PC-9 (cell line): ENCODE results near the gene CDPF1. TPM values are rescaled to one million over a fixed set of nuclear protein-coding genes. Genes with fewer than 3 reads are reported as not detected.

Experiments used
- BruUV-seq: library from RNA; stranded (reverse); fragments of 400-500 nt; replicated peaks from 2 replicates; lab custom pipeline; 2021; lab: Mats Ljungman, UMichigan
- CTCF ChIA-PET: fragments of 300-600 bp; sonication (Branson Sonifier 250); formaldehyde crosslinking; loops from one replicate; lab custom pipeline; 2022; ENCODE audit warnings: antibody characterized with exemption; lab: Charles Lee
- POLR2A ChIA-PET: fragments of 300-600 bp; sonication (Branson Sonifier 250); formaldehyde crosslinking; loops from one replicate; lab custom pipeline; 2022; ENCODE audit warnings: antibody characterized with exemption; ENCODE audit not compliant: unreplicated experiment; lab: Charles Lee
- DNase-seq, 2 experiments: peaks; one replicate each; pipeline versions ENCODE4 v3.0.0 to v3.0.0-alpha.2; 2015 to 2022; ENCODE audit warnings: mixed read lengths in 1 of 2
- H2AFZ ChIP-seq: fragments of 200-600 bp; sonication (generic); 2 replicates; pipeline ENCODE4 v1.8.1; 2017; ENCODE audit warnings: antibody characterized with exemption
- H3F3A ChIP-seq: fragments of 200-600 bp; sonication (generic); 2 replicates; pipeline ENCODE4 v1.8.1; 2017; ENCODE audit warnings: antibody characterized with exemption, mild to moderate bottlenecking, low read depth; ENCODE audit not compliant: insufficient read depth
- H3K27ac ChIP-seq: fragments of 200-600 bp; sonication (generic); 2 replicates; pipeline ENCODE4 v1.6.1; 2016; ENCODE audit warnings: mixed run types
- H3K27me3 ChIP-seq: fragments of 200-600 bp; sonication (generic); 2 replicates; pipeline ENCODE4 v1.6.1; 2016; ENCODE audit warnings: low read depth, mixed run types; ENCODE audit not compliant: insufficient read depth
- H3K36me3 ChIP-seq: fragments of 200-600 bp; sonication (generic); 2 replicates; pipeline ENCODE4 v1.6.1; 2016; ENCODE audit warnings: low read depth, mixed run types
- H3K4me1 ChIP-seq: fragments of 200-600 bp; sonication (generic); replicated peaks from 2 replicates; pipeline ENCODE4 v1.6.1; 2016; ENCODE audit warnings: mixed run types; ENCODE audit not compliant: insufficient read depth
- H3K4me2 ChIP-seq: fragments of 200-600 bp; sonication (generic); 2 replicates; pipeline ENCODE4 v1.6.1; 2017; ENCODE audit warnings: mixed run types
- H3K4me3 ChIP-seq: fragments of 200-600 bp; sonication (generic); 2 replicates; pipeline ENCODE4 v1.6.1; 2016; ENCODE audit warnings: mixed run types
- H3K79me2 ChIP-seq: fragments of 200-600 bp; sonication (generic); 2 replicates; pipeline ENCODE4 v1.6.1; 2017; ENCODE audit warnings: low read depth, mixed run types
- H3K9me2 ChIP-seq: fragments of 200-600 bp; sonication (generic); 2 replicates; pipeline ENCODE4 v1.8.1; 2017; ENCODE audit warnings: mild to moderate bottlenecking; ENCODE audit not compliant: insufficient read depth
- H3K9me3 ChIP-seq: fragments of 200-600 bp; sonication (generic); 2 replicates; pipeline ENCODE4 v1.8.1; 2016; ENCODE audit warnings: low read depth; ENCODE audit not compliant: insufficient read depth
- H4K20me1 ChIP-seq: fragments of 200-600 bp; sonication (generic); 2 replicates; pipeline ENCODE4 v1.8.1; 2017; ENCODE audit not compliant: insufficient read depth
- CTCF ChIP-seq: fragments of 200-600 bp; sonication (generic); conservative IDR thresholded peaks from 2 replicates; pipeline ENCODE4 v1.6.1; 2017; ENCODE audit warnings: mixed run types, antibody characterized with exemption, mild to moderate bottlenecking, moderate library complexity
- EZH2 ChIP-seq: fragments of 200-600 bp; sonication (generic); IDR thresholded peaks from 2 replicates; pipeline ENCODE4 v1.8.0; 2017; ENCODE audit warnings: antibody characterized with exemption, low read depth
- intact Hi-C: fragments of 100-400 bp; cut with micrococcal nuclease; formaldehyde crosslinking; loops from one replicate; pipeline ENCODE4 v1.10.0; 2022; ENCODE audit not compliant: unreplicated experiment
- total RNA-seq: library from RNA; stranded (reverse); gene quantifications from 2 replicates; pipeline ENCODE4 v1.2.3, GENCODE V29; 2021

Gene CDPF1
- total RNA-seq, 1 experiment from 2014 or later, result 16.0 TPM

- Histone ChIP-seq H4K20me1 (peaks cover 3% of the 10 kb centered on the region; the same call in 1 of the 2 replicates), H3K27me3 (no peaks in the 10 kb centered on the region), H3K9me3 (no peaks in the 10 kb centered on the region), H3F3A (0 out of 2 replicates have a peak, but pooled peaks cover 3% of the 10 kb centered on the region), H3K4me2 (no peak overlapping the region), H3K4me3 (no peak overlapping the region), H3K79me2 (peaks cover 7% of the 10 kb centered on the region; the same call in 1 of the 2 replicates), H3K4me1 (peaks cover 4% of the 10 kb centered on the region), H3K9me2 (no peaks in the 10 kb centered on the region), H2AFZ (no peak overlapping the region), H3K36me3 (no peaks in the 10 kb centered on the region), H3K27ac (no peak overlapping the region)
- intact Hi-C loops, result no loop called here
- POLR2A ChIA-PET, result no interaction called here
- TF ChIP-seq CTCF (no peak), EZH2 (no peak)
- no peak for DNase-seq
- no TSS peak for BruUV-seq
- CTCF ChIA-PET, result no interaction called here
Observed at GRCh38 chr22:46244771-46245170, 5.3 kb downstream of the CDPF1 start.

GRCh38 chr22:46242076-46242475 lies 8.0 kb downstream of the CDPF1 start:
- no peaks in the 10 kb centered on the region for H3K27me3 ChIP-seq
- H3K9me2 ChIP-seq, result no peaks in the 10 kb centered on the region
- H4K20me1 ChIP-seq, result peaks cover 3% of the 10 kb centered on the region; the same call in 1 of the 2 replicates
- POLR2A ChIA-PET, result interaction anchor here (0.7 kb wide), 1 partner anchor 29 kb away, joined by 8 read pairs; no protein-coding TSS in a partner anchor
- no peak overlapping the region for H3K4me3 ChIP-seq
- intact Hi-C loops, result no loop called here
- H3K27ac ChIP-seq, result no peak overlapping the region
- DNase-seq, result no peak
- CTCF ChIA-PET, result no interaction called here
- no peaks in the 10 kb centered on the region for H3K4me1 ChIP-seq
- H3K4me2 ChIP-seq, result no peak overlapping the region
- BruUV-seq, result no TSS peak
- no peaks in the 10 kb centered on the region for H3K36me3 ChIP-seq
- H3K79me2 ChIP-seq, result no peaks in the 10 kb centered on the region
- H3K9me3 ChIP-seq, result no peaks in the 10 kb centered on the region
- no peaks in the 10 kb centered on the region for H3F3A ChIP-seq
- TF ChIP-seq CTCF (no peak), EZH2 (no peak)
- no peak overlapping the region for H2AFZ ChIP-seq

- Histone ChIP-seq H3K27me3 (no peaks in the 10 kb centered on the region), H3K4me1 (no peaks in the 10 kb centered on the region), H3K4me2 (no peak overlapping the region), H4K20me1 (peaks cover 3% of the 10 kb centered on the region; the same call in 1 of the 2 replicates), H3K79me2 (no peaks in the 10 kb centered on the region), H3K27ac (no peak overlapping the region), H3K9me3 (no peaks in the 10 kb centered on the region), H3F3A (no peaks in the 10 kb centered on the region), H2AFZ (no peak overlapping the region), H3K9me2 (no peaks in the 10 kb centered on the region), H3K4me3 (no peak overlapping the region), H3K36me3 (no peaks in the 10 kb centered on the region)
- intact Hi-C loops, result no loop called here
- BruUV-seq, result no TSS peak
- ChIA-PET CTCF (interaction anchor here (0.6 kb wide), 1 partner anchor 119 kb away, joined by 6 read pairs; no protein-coding TSS in a partner anchor), POLR2A (interaction anchor here (0.7 kb wide), 1 partner anchor 70 kb away, joined by 6 read pairs; no protein-coding TSS in a partner anchor)
- TF ChIP-seq EZH2 (no peak), CTCF (no peak)
- no peak for DNase-seq
Observed at GRCh38 chr22:46241396-46242007, 8.6 kb downstream of the CDPF1 start.
